ENCODE data around the gene MUC3A. TPM values are rescaled to one million over a fixed set of nuclear protein-coding genes. Genes with fewer than 3 reads are reported as not detected.
"Not testable (repeated sequence)": the region's sequence is repeated elsewhere in the genome, so short reads cannot be mapped to it uniquely, and the experiment has no call there.

MUC3A gene
- total RNA-seq, 4 donors from 2014 or later, result 0.22 TPM; not detected in 3

- Histone ChIP-seq H3K4me3 (no peak overlapping the region), H3K9me3 (peaks cover 0 to 9% (median 0%) of the 10 kb centered on the region in 4 donors), H3K27me3 (no peaks in the 10 kb centered on the region), H3K4me1 (no peaks in the 10 kb centered on the region), H3K36me3 (no peaks in the 10 kb centered on the region), H3K27ac (no peak overlapping the region)
- TF ChIP-seq EP300 (IDR thresholded peaks at IDR 0.05), result no peak
- TF ChIP-seq POLR2A (IDR thresholded peaks at IDR 0.05), result no peak
- TF ChIP-seq, protein P1, sequence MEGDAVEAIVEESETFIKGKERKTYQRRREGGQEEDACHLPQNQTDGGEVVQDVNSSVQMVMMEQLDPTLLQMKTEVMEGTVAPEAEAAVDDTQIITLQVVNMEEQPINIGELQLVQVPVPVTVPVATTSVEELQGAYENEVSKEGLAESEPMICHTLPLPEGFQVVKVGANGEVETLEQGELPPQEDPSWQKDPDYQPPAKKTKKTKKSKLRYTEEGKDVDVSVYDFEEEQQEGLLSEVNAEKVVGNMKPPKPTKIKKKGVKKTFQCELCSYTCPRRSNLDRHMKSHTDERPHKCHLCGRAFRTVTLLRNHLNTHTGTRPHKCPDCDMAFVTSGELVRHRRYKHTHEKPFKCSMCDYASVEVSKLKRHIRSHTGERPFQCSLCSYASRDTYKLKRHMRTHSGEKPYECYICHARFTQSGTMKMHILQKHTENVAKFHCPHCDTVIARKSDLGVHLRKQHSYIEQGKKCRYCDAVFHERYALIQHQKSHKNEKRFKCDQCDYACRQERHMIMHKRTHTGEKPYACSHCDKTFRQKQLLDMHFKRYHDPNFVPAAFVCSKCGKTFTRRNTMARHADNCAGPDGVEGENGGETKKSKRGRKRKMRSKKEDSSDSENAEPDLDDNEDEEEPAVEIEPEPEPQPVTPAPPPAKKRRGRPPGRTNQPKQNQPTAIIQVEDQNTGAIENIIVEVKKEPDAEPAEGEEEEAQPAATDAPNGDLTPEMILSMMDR (IDR thresholded peaks at IDR 0.05), result no peak
- DNase-seq (ENCODE audit: low spot score in 2 of 2), result no peak
- WGBS, 2 donors, result 93 to 95% methylated on average over 5 of the region's 5 CpGs
Observed at GRCh38 chr7:100908512-100908911, 40.8 kb upstream of the MUC3A start.

DNA sequence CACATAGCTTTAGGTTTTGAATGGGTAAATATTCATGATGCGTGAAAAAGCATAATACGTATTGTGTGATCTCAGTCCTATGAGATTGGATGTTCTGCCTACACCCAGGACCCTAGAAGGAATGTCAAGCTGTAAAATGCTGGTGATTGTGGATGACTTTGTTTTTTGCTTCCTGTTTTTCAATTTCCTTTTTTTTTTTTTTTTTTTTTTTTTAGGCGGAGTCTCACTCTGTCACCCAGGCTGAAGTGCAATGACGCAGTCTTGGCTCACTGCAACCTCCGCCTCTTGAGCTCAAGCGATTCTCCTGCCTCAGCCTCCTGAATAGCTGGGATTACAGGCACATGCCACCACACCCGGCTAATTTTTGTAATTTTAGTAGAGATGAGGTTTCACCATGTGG, 38.9 kb upstream of the MUC3A start:
- H3K9me3 ChIP-seq; H3K27ac ChIP-seq; H3K4me3 ChIP-seq; DNase-seq (ENCODE audit: low spot score in 2 of 2); H3K36me3 ChIP-seq; H3K4me1 ChIP-seq; H3K27me3 ChIP-seq: not testable (repeated sequence)
- WGBS, 2 donors, result 72 to 79% methylated on average over 7 of the region's 7 CpGs

DNA sequence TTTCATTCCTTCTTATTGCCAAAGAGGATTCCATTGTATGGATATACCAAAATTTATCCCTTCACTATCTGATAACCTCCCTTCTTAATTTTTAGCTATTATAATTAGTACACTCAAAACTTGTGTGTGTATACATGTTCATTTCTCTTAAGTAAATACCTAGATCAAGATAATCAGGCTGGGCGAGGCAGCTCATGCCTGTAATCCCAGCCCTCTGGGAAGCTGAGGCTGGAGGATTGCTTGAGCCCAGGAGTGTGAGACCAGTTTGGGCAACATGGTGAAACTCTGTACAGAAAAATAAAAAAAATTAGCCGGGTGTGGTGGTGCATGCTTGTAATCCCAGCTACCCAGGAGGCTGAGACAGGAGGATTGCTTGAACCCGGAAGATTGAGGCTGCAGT, 37.9 kb upstream of the MUC3A start:
- Histone ChIP-seq H3K9me3 (peaks cover 0 to 3% (median 0%) of the 10 kb centered on the region in 4 donors), H3K4me1 (peaks cover 0 to 6% (median 0%) of the 10 kb centered on the region in 4 donors), H3K4me3 (no peak overlapping the region), H3K36me3 (no peaks in the 10 kb centered on the region), H3K27me3 (no peaks in the 10 kb centered on the region), H3K27ac (no peak overlapping the region)
- DNase-seq (ENCODE audit: low spot score in 2 of 2), result no peak
- WGBS, 2 donors, result 83 to 90% methylated on average over 3 of the region's 3 CpGs
- TF ChIP-seq POLR2A (IDR thresholded peaks at IDR 0.05) (no peak), EP300 (IDR thresholded peaks at IDR 0.05) (no peak)
- TF ChIP-seq, protein P1 (IDR thresholded peaks at IDR 0.05), result no peak

DNA sequence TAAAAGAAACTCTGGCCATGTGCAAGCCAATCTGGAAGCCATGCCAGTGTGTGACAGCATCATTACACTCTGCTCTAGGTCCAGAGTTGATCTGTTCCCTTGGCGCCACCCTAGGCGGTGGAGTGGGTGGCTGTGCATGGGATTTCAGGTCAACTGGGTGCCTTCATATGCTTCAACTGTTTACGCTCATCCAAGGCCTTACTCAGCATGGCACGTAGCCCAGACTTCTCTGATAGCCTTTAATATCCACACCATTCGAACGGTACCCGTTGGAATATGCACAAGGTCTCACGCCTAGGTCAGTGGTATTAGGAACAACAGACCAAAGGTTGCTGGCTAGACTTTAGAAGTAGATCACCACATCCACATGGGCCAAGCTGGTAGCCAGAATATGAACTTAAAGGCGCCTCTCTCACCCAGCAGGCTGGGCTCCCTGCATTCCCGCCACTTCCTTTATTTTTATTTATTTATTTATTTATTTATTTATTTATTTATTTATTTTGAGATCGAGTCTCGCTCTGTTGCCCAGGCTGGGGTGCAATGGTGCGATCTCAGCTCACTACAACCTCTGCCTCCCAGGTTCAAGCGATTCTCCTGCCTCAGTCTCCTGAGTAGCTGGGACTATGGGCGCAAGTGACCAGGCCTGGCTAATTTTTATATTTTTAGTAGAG, 35.0 kb upstream of the MUC3A start:
- H3K27ac ChIP-seq, result no peak overlapping the region
- no peak for DNase-seq (ENCODE audit: low spot score in 2 of 2)
- no peak overlapping the region for H3K4me3 ChIP-seq
- no peaks in the 10 kb centered on the region for H3K36me3 ChIP-seq
- H3K4me1 ChIP-seq, result peaks cover 0 to 9% (median 0%) of the 10 kb centered on the region in 4 donors
- WGBS, 2 donors, result 85 to 91% methylated on average over 15 of the region's 15 CpGs
- TF ChIP-seq POLR2A (IDR thresholded peaks at IDR 0.05), result no peak
- no peak for TF ChIP-seq EP300 (IDR thresholded peaks at IDR 0.05)
- TF ChIP-seq, protein P1 (IDR thresholded peaks at IDR 0.05), result no peak
- peaks cover 0 to 5% of the 10 kb centered on the region in 2 donors for H3K27me3 ChIP-seq
- H3K9me3 ChIP-seq, result no peaks in the 10 kb centered on the region

- Histone ChIP-seq H3K9me3 (no peaks in the 10 kb centered on the region), H3K4me3 (no peak overlapping the region), H3K4me1 (peaks cover 0 to 9% (median 0%) of the 10 kb centered on the region in 4 donors), H3K27ac (no peak overlapping the region), H3K36me3 (no peaks in the 10 kb centered on the region), H3K27me3 (peaks cover 0 to 5% of the 10 kb centered on the region in 2 donors)
- TF ChIP-seq EP300 (IDR thresholded peaks at IDR 0.05) (no peak), POLR2A (IDR thresholded peaks at IDR 0.05) (no peak)
- TF ChIP-seq, protein P1 (IDR thresholded peaks at IDR 0.05), result no peak
- whole genome bisulfite sequencing, 2 donors, result 80 to 88% methylated on average over 8 of the region's 8 CpGs
- DNase-seq (ENCODE audit: low spot score in 2 of 2), result no peak
Observed at GRCh38 chr7:100914879-100915447, 34.4 kb upstream of the MUC3A start.

DNA sequence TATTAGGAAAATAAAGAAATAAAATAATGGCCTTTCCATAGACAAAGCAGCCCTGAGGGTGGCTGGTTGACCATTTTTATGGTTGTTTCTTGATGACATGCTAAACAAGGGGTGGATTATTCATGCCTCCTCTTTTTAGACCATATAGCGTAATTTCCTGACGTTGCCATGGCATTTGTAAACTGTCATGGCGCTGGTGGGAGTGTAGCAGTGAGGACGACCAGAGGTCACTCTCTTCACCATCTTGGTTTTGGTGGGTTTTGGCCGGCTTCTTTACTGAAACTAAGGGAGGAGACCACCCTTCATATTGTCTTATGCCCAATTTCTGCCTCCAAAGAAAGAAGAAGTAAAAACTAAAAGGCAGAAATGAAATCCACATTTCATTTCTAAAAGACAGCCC, 30.0 kb upstream of the MUC3A start:
- not testable (repeated sequence) for H3K27me3 ChIP-seq; H3K4me3 ChIP-seq; H3K27ac ChIP-seq; H3K9me3 ChIP-seq; H3K4me1 ChIP-seq; H3K36me3 ChIP-seq; DNase-seq (ENCODE audit: low spot score in 2 of 2)
- WGBS, 2 donors, result 79 to 82% methylated on average over 5 of the region's 5 CpGs

DNA sequence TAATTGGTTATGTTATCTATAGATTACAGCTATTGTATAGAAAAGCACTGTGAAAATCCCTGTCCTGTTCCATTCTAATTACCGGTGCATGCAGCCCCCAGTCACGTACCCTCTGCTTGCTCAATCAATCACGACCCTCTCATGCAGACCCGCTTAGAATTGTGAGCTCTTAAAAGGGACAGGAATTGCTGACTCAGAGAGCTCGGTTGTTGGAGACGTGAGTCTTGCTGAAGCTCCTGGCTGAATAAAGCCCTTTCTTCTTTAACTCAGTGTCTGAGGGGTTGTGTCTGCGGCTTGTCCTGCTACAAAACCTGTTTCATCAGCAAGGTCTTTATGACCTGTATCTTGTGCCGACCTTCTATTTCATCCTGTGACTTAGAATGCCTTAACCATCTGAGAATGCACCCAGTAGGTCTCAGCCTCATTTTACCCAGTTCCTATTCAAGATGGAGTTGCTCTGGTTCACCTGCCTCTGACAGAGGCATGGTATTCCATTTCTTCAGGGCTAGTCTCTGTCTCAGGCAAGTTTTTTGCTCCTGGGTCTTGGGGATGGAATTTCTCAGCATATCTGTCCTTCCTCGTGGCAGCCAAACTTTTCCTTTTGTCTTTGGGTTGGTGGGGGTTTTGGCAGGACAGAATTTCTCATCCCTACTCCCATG, 29.4 kb upstream of the MUC3A start:
- H3K9me3 ChIP-seq; H3K36me3 ChIP-seq; H3K27me3 ChIP-seq; DNase-seq (ENCODE audit: low spot score in 2 of 2); H3K4me1 ChIP-seq; H3K27ac ChIP-seq; H3K4me3 ChIP-seq: not testable (repeated sequence)
- WGBS, 2 donors, result 66 to 68% methylated on average over 9 of the region's 9 CpGs
